DMS79 (cell line): Measurements from ENCODE around the gene ADAMTS15.

Experiments used
- DNase-seq: peaks from one replicate; lab custom pipeline; 2025; lab: John Stamatoyannopoulos, UW

ADAMTS15 gene

GRCh38 chr11:130418210-130418609 is 30.2 kb upstream of the ADAMTS15 start:
- no peak for DNase-seq

GRCh38 chr11:130418756-130419155 is 29.7 kb upstream of the ADAMTS15 start:
- DNase-seq: no peak

- DNase-seq: peak; percentile 97
Observed at GRCh38 chr11:130420478-130421198, 27.8 kb upstream of the ADAMTS15 start.

GRCh38 chr11:130421199-130421585 is 27.3 kb upstream of the ADAMTS15 start:
- no peak for DNase-seq

- no peak for DNase-seq
Observed at GRCh38 chr11:130421697-130422096, 26.7 kb upstream of the ADAMTS15 start.

GRCh38 chr11:130422251-130422995 is 26.0 kb upstream of the ADAMTS15 start:
- no peak for DNase-seq

GRCh38 chr11:130423541-130424142 is 24.8 kb upstream of the ADAMTS15 start:
- DNase-seq: no peak

- DNase-seq: no peak
Observed at GRCh38 chr11:130424613-130425140, 23.8 kb upstream of the ADAMTS15 start.

- no peak for DNase-seq
Observed at GRCh38 chr11:130425156-130425555, 23.3 kb upstream of the ADAMTS15 start.

GRCh38 chr11:130426223-130426836 is 22.1 kb upstream of the ADAMTS15 start:
- DNase-seq: no peak

- DNase-seq: peak; percentile 31
Observed at GRCh38 chr11:130426837-130427341, 21.6 kb upstream of the ADAMTS15 start.

GRCh38 chr11:130427581-130428315 is 20.7 kb upstream of the ADAMTS15 start:
- DNase-seq: no peak

GRCh38 chr11:130428316-130429119 is 19.9 kb upstream of the ADAMTS15 start, which contains the start of gene ADAMTS8:
Gene ADAMTS8 (minus strand): TSS chr11:130428609. CDS start chr11:130428286, 323 bp downstream.
- no peak for DNase-seq

GRCh38 chr11:130429120-130429681 is 19.2 kb upstream of the ADAMTS15 start:
- DNase-seq: no peak

- no peak for DNase-seq
Observed at GRCh38 chr11:130429983-130430382, 18.5 kb upstream of the ADAMTS15 start.

- peak; percentile 53 for DNase-seq
Observed at GRCh38 chr11:130431331-130431773, 17.1 kb upstream of the ADAMTS15 start.

GRCh38 chr11:130431801-130432200 is 16.6 kb upstream of the ADAMTS15 start:
- DNase-seq: no peak

- no peak for DNase-seq
Observed at GRCh38 chr11:130433357-130433756, 15.1 kb upstream of the ADAMTS15 start.

GRCh38 chr11:130434521-130435223 is 13.8 kb upstream of the ADAMTS15 start:
- peak; percentile 73 for DNase-seq
